Esophagus (tissue), 2 donors: ENCODE data around the gene DAGLA. TPM values are rescaled to one million over a fixed set of nuclear protein-coding genes. Genes with fewer than 3 reads are reported as not detected.

ENCODE experiments used
- H3K27ac ChIP-seq, 2 donors: one replicate each; pipeline ENCODE4 v1.5.1; 2013; ENCODE audit warnings: low read depth in 2 of 2, mild to moderate bottlenecking in 2 of 2, inconsistent platforms in 1 of 2, low read length in 1 of 2, moderate library complexity in 1 of 2
- H3K27me3 ChIP-seq, 2 donors: one replicate each; pipeline ENCODE4 v1.6.1; 2013; ENCODE audit warnings: low read length in 2 of 2, control low read depth in 1 of 2, mild to moderate bottlenecking in 1 of 2; ENCODE audit not compliant: insufficient read depth in 2 of 2, control insufficient read depth in 1 of 2
- H3K36me3 ChIP-seq, 2 donors: one replicate each; pipeline ENCODE4 v1.6.1; 2013; ENCODE audit warnings: low read length in 1 of 2; ENCODE audit not compliant: control insufficient read depth in 2 of 2, insufficient read depth in 2 of 2
- H3K4me1 ChIP-seq, 2 donors: one replicate each; pipeline ENCODE4 v1.6.1; 2013; ENCODE audit warnings: low read length in 1 of 2; ENCODE audit not compliant: control insufficient read depth in 2 of 2, insufficient read depth in 2 of 2
- H3K4me3 ChIP-seq, 2 donors: one replicate each; pipeline ENCODE4 v1.5.1; 2013; ENCODE audit warnings: low read length in 2 of 2, mild to moderate bottlenecking in 2 of 2, low read depth in 1 of 2, moderate library complexity in 1 of 2
- H3K9me3 ChIP-seq, 2 donors: one replicate each; pipeline ENCODE4 v1.6.1; 2013; ENCODE audit warnings: mild to moderate bottlenecking in 2 of 2, low read depth in 1 of 2, low read length in 1 of 2, moderate library complexity in 1 of 2; ENCODE audit not compliant: control insufficient read depth in 2 of 2, insufficient read depth in 1 of 2
- WGBS, 2 donors: extraction: QIAGEN DNeasy Blood & Tissue Kit; methylation state at CpG; one replicate each; pipeline ENCODE4 v1.1.7; 2013; 5-methylcytosine and 5-hydroxymethylcytosine counted together
- polyA plus RNA-seq, 2 donors: library from polyadenylated mRNA; stranded (reverse); fragments of 200-250 nt; gene quantifications; one replicate each; pipeline ENCODE4 v1.2.3, GENCODE V29; 2013
- donor health status: healthy with polysubstance abuse.
- donor health status: Bipolar disorder and iron deficiency.

DAGLA gene
- polyA plus RNA-seq, 2 donors, result 1.7 to 5.0 TPM

GRCh38 chr11:61769946-61770683 lies 89.9 kb downstream of the DAGLA start:
- Histone ChIP-seq H3K4me3 (no peak overlapping the region), H3K27ac (no peak overlapping the region), H3K9me3 (no peaks in the 10 kb centered on the region), H3K36me3 (no peaks in the 10 kb centered on the region), H3K4me1 (no peaks in the 10 kb centered on the region), H3K27me3 (no peaks in the 10 kb centered on the region)
- WGBS, 2 donors, result 84 to 88% methylated on average over 19 to 20 of the region's 20 CpGs

DNA sequence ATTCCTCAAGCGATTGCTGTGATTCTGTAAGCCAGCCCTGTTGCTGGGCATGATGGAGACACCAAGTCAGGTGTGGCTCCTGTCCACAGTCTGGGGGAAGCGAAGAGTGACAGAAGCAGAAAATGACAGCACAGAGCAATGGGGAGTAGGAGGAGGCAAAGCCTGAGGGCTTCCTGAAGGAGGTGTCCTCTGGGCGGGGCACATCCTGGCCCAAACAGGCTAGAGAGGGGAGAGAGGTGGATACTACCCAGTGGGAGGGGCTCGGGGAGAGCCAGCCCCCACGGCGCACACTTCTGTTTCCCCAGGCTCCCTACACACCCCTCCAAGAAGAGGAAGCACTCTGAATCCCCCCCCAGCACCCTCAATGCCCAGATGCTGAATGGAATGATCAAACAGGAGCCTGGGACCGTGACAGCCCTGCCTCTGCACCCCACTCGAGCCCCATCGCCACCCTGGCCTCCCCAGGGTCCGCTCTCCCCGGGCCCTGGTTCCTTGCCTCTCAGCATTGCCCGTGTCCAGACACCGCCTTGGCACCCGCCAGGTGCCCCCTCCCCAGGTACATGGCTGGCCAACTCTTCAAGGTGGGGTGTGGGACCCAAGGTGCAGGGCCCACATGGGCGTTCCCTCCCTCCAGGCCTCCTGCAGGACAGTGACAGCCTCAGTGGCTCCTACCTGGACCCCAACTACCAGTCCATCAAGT lies 91.2 kb downstream of the DAGLA start:
- Histone ChIP-seq H3K9me3 (no peaks in the 10 kb centered on the region), H3K27ac (no peak overlapping the region), H3K27me3 (no peaks in the 10 kb centered on the region), H3K36me3 (no peaks in the 10 kb centered on the region), H3K4me3 (no peak overlapping the region), H3K4me1 (peaks cover 0 to 2% of the 10 kb centered on the region in 2 donors)
- 86 to 89% methylated on average over 14 to 15 of the region's 15 CpGs for WGBS, 2 donors

DNA sequence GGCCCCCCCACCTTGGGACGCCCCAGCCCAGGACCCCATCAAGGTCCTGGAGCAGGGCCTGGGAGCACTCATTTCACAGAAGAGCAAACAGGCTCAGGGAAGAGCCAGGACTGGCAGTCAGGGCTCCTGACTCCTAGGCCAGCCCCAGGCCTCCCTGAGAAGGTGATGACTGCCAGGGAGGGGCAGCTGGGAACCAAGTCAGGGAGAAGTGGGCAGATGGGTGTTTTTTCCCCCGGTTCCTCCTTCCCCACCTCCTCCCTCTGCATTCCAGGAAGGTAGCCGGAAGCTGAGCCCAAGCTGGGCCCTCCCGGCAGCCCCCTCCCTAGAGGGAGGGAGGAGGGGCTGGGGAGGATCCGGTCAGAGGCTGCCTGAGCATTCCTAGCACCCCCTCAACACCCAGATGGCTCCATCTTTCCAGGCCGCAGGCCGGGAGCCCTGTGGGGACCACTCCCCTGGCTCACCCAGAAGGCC lies 91.8 kb downstream of the DAGLA start:
- no peak overlapping the region for H3K27ac ChIP-seq
- H3K36me3 ChIP-seq, result no peaks in the 10 kb centered on the region
- no peaks in the 10 kb centered on the region for H3K9me3 ChIP-seq
- H3K27me3 ChIP-seq, result no peaks in the 10 kb centered on the region
- no peak overlapping the region for H3K4me3 ChIP-seq
- WGBS, 2 donors, result 62 to 67% methylated on average over 5 to 7 of the region's 7 CpGs
- H3K4me1 ChIP-seq, result peaks cover 0 to 3% of the 10 kb centered on the region in 2 donors

DNA sequence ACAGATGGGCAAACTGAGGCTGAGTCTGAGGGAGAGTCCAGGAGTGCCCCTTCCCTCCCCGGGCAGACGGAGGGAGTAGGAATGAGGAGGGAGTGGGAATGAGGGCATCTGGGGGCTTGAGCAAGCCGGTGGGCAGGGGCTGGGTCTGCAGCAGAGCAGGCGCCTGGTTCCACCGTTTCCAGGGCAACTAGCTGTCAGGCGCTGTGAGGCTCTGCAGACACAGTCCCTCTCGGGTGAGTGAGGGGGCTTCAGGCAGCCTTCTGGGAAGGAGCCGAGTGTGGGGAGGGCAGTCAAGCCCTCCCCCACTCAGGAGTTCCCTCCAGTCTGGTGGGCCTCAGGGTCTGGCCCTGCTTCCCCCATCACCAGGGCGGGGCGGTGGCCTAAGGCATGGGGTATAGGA lies 93.2 kb downstream of the DAGLA start:
- Histone ChIP-seq H3K27ac (no peak overlapping the region), H3K9me3 (no peaks in the 10 kb centered on the region), H3K27me3 (no peaks in the 10 kb centered on the region), H3K4me3 (no peak overlapping the region), H3K4me1 (peaks cover 0 to 8% of the 10 kb centered on the region in 2 donors), H3K36me3 (no peaks in the 10 kb centered on the region)
- 74 to 80% methylated on average over 10 of the region's 10 CpGs for WGBS, 2 donors

DNA sequence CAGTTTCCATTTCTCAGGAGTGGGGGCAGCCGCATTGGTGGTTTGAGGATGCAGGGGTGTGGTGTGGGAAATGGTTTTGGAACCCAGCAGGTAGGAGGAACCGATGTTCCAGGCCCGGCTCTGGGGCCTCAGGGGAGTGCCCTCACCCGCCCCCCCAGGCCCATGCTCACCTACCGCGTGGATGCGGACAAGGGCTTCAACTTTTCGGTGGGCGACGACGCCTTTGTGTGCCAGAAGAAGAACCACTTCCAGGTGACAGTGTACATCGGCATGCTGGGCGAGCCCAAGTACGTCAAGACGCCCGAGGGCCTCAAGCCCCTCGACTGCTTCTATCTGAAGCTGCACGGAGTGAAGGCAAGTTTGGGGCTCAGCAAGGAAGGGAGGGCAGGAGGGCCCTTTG lies 93.6 kb downstream of the DAGLA start:
- H3K9me3 ChIP-seq, result no peaks in the 10 kb centered on the region
- no peak overlapping the region for H3K4me3 ChIP-seq
- H3K27me3 ChIP-seq, result no peaks in the 10 kb centered on the region
- WGBS, 2 donors, result 79 to 87% methylated on average over 18 of the region's 18 CpGs
- peaks cover 0 to 8% of the 10 kb centered on the region in 2 donors for H3K4me1 ChIP-seq
- H3K36me3 ChIP-seq, result no peaks in the 10 kb centered on the region
- no peak overlapping the region for H3K27ac ChIP-seq

DNA sequence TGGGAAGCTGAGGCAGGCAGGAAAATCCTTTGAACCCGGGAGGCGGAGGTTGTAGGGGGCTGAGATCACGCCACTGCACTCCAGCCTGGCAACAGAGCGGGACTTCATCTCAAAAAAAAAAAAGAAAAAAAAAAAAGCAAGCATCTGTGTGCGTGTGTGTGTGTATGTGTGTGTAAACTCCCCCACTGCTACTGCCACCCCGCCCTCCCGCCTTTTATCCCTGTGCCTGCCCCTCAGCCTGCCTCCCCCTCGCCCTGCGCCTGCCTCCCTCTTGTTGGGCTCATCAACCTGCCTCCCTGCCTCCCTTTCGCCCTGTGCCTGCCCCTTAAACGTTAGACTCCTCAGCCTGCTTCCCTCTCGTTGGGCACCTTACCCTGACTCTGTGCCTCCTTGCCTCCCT lies 94.2 kb downstream of the DAGLA start:
- WGBS, 2 donors, result 86 to 87% methylated on average over 12 of the region's 12 CpGs
- H3K27me3 ChIP-seq, result no peaks in the 10 kb centered on the region
- no peak overlapping the region for H3K27ac ChIP-seq
- H3K36me3 ChIP-seq, result no peaks in the 10 kb centered on the region
- H3K9me3 ChIP-seq, result no peaks in the 10 kb centered on the region
- no peak overlapping the region for H3K4me3 ChIP-seq
- H3K4me1 ChIP-seq, result peaks cover 0 to 8% of the 10 kb centered on the region in 2 donors

- Histone ChIP-seq H3K4me1 (peaks cover 0 to 8% of the 10 kb centered on the region in 2 donors), H3K27me3 (no peaks in the 10 kb centered on the region), H3K27ac (no peak overlapping the region), H3K9me3 (no peaks in the 10 kb centered on the region), H3K36me3 (no peaks in the 10 kb centered on the region), H3K4me3 (no peak overlapping the region)
- 92 to 95% methylated on average over 6 of the region's 6 CpGs for WGBS, 2 donors
Observed at GRCh38 chr11:61775106-61775505, 94.9 kb downstream of the DAGLA start.

GRCh38 chr11:61775606-61776554 lies 95.7 kb downstream of the DAGLA start:
- Histone ChIP-seq H3K27ac (no peak overlapping the region), H3K4me1 (peaks cover 0 to 8% of the 10 kb centered on the region in 2 donors), H3K27me3 (no peaks in the 10 kb centered on the region), H3K4me3 (no peak overlapping the region), H3K36me3 (no peaks in the 10 kb centered on the region), H3K9me3 (no peaks in the 10 kb centered on the region)
- WGBS, 2 donors, result 78 to 81% methylated on average over 20 of the region's 20 CpGs

- H3K4me1 ChIP-seq, result peaks cover 0 to 8% of the 10 kb centered on the region in 2 donors
Observed at GRCh38 chr11:61776561-61777075, 96.4 kb downstream of the DAGLA start.

More at GRCh38 chr11:61776561-61777075, 96.4 kb downstream of the DAGLA start:
- Histone ChIP-seq H3K9me3 (no peaks in the 10 kb centered on the region), H3K27me3 (no peaks in the 10 kb centered on the region), H3K36me3 (no peaks in the 10 kb centered on the region), H3K27ac (no peak overlapping the region), H3K4me3 (no peak overlapping the region)
- 65 to 67% methylated on average over 9 of the region's 9 CpGs for WGBS, 2 donors
